Endothelial cell of umbilical vein (primary cell): ENCODE data around the gene JUND. TPM values are rescaled to one million over a fixed set of nuclear protein-coding genes. Genes with fewer than 3 reads are reported as not detected.

Source experiments
- BruUV-seq: library from RNA; stranded (reverse); fragments of 400-500 nt; replicated peaks from 2 replicates; lab custom pipeline; 2021; lab: Mats Ljungman, UMichigan
- CTCF ChIA-PET: fragments of 300-600, 350-600 bp; sonication (Branson Sonifier 250); formaldehyde crosslinking; loops from one replicate; lab custom pipeline; 2021; ENCODE audit warnings: antibody characterized with exemption, inconsistent platforms; lab: Charles Lee
- POLR2A ChIA-PET: fragments of 300-600, 350-600 bp; sonication (Branson Sonifier 250); formaldehyde crosslinking; loops from one replicate; lab custom pipeline; 2021; ENCODE audit warnings: antibody characterized with exemption, inconsistent platforms; lab: Charles Lee
- DNase-seq: peaks from one replicate; pipeline ENCODE4 v3.0.0-alpha.2; 2011; ENCODE audit warnings: low read depth, low spot score
- FAIRE-seq: peaks from 2 replicates; lab custom pipeline; 2011; peaks lifted over from hg19 to GRCh38; lab: Jason Lieb, UNC
- H2AFZ ChIP-seq: 2 replicates; pipeline ENCODE4 v1.6.0; 2012; ENCODE audit warnings: low read depth, low read length, control low read depth, inconsistent platforms
- H3K27ac ChIP-seq: 2 replicates; pipeline ENCODE4 v1.5.1; 2011; ENCODE audit warnings: low read depth, mild to moderate bottlenecking, control low read depth, low read length, moderate library complexity; ENCODE audit not compliant: insufficient read depth
- H3K27me3 ChIP-seq, 2 experiments: 2 replicates each; pipeline versions ENCODE4 v1.6.0 to v1.6.1; 2011; ENCODE audit warnings: low read length in 2 of 2, mixed read lengths in 1 of 2; ENCODE audit not compliant: control insufficient read depth in 2 of 2, insufficient read depth in 2 of 2
- H3K36me3 ChIP-seq, 2 experiments: 2 replicates in 1 of 2; 3 replicates in 1 of 2; pipeline ENCODE4 v1.5.1; 2011; ENCODE audit warnings: low read length in 2 of 2, mild to moderate bottlenecking in 1 of 2, moderate library complexity in 1 of 2; ENCODE audit not compliant: control insufficient read depth in 2 of 2, insufficient read depth in 2 of 2; ENCODE audit errors: extremely low read depth in 1 of 2
- H3K4me1 ChIP-seq: 3 replicates; pipeline ENCODE4 v1.5.1; 2011; ENCODE audit warnings: mild to moderate bottlenecking, low read length; ENCODE audit not compliant: control insufficient read depth, insufficient read depth; ENCODE audit errors: extremely low read depth
- H3K4me2 ChIP-seq: 2 replicates; pipeline ENCODE4 v1.6.1; 2011; ENCODE audit warnings: low read length, control low read depth, mixed read lengths; ENCODE audit not compliant: insufficient read depth
- H3K4me3 ChIP-seq, 3 experiments: fragments of 200-600 bp in 1 of 3; sonication (generic), shearing (Covaris generic) in 1 of 3; replicated peaks in 1 of 3; 2 replicates each; pipeline ENCODE4 v1.5.1; 2011 to 2016; ENCODE audit warnings: control low read depth in 3 of 3, low read length in 3 of 3, mild to moderate bottlenecking in 2 of 3, inconsistent platforms in 1 of 3, low read depth in 1 of 3, moderate library complexity in 1 of 3; ENCODE audit not compliant: insufficient read depth in 1 of 3
- H3K79me2 ChIP-seq: 2 replicates; pipeline ENCODE4 v1.6.0; 2012; ENCODE audit warnings: low read length, inconsistent platforms; ENCODE audit not compliant: control insufficient read depth, insufficient read depth
- H3K9ac ChIP-seq: replicated peaks from 2 replicates; pipeline ENCODE3; 2011; ENCODE audit warnings: low read length, control low read depth; ENCODE audit not compliant: insufficient read depth; ENCODE audit errors: extremely low read depth
- H3K9me1 ChIP-seq: replicated peaks from 3 replicates; pipeline ENCODE4 v1.6.0; 2011; ENCODE audit warnings: mild to moderate bottlenecking, low read length; ENCODE audit not compliant: control insufficient read depth, insufficient read depth; ENCODE audit errors: extremely low read depth
- H3K9me3 ChIP-seq: replicated peaks from 2 replicates; pipeline ENCODE4 v1.5.1; 2012; ENCODE audit warnings: low read length, inconsistent platforms; ENCODE audit not compliant: control insufficient read depth, insufficient read depth
- H4K20me1 ChIP-seq: replicated peaks from 2 replicates; pipeline ENCODE3; 2011; ENCODE audit warnings: mild to moderate bottlenecking, low read length; ENCODE audit not compliant: control insufficient read depth, insufficient read depth; ENCODE audit errors: extremely low read depth
- CTCF ChIP-seq, 2 donors: IDR thresholded peaks; 1 replicate in 1 of 2; 2 replicates in 1 of 2; pipeline ENCODE4 v1.5.1; 2011; ENCODE audit warnings: low read length in 2 of 2, mild to moderate bottlenecking in 2 of 2, moderate library complexity in 2 of 2, control low read depth in 1 of 2, inconsistent platforms in 1 of 2, low read depth in 1 of 2; ENCODE audit not compliant: insufficient read depth in 1 of 2; ENCODE audit errors: extremely low read depth in 1 of 2
- EZH2 ChIP-seq: IDR thresholded peaks from 2 replicates; pipeline ENCODE4 v1.6.1; 2012; ENCODE audit warnings: borderline replicate concordance, low read depth, mild to moderate bottlenecking, moderate library complexity, low read length, inconsistent platforms; ENCODE audit not compliant: severe bottlenecking
- FOS ChIP-seq: IDR thresholded peaks from 2 replicates; pipeline ENCODE4 v1.6.1; 2011; ENCODE audit warnings: mild to moderate bottlenecking, low read length, moderate library complexity, borderline replicate concordance; ENCODE audit not compliant: insufficient read depth
- GATA2 ChIP-seq: IDR thresholded peaks from 2 replicates; pipeline ENCODE4 v1.7.0; 2011; ENCODE audit warnings: low read depth, mild to moderate bottlenecking, moderate library complexity, mixed read lengths, low read length; ENCODE audit not compliant: insufficient read length, insufficient read depth
- JUN ChIP-seq: IDR thresholded peaks from 2 replicates; pipeline ENCODE4 v1.6.1; 2011; ENCODE audit warnings: borderline replicate concordance, low read depth; ENCODE audit not compliant: insufficient read length, insufficient read depth
- MYC ChIP-seq: IDR thresholded peaks from one replicate; pipeline ENCODE4 v1.6.1; 2011; ENCODE audit warnings: mild to moderate bottlenecking, low read depth, low read length
- POLR2A ChIP-seq: IDR thresholded peaks from 2 replicates; pipeline ENCODE4 v1.6.1; 2012; ENCODE audit warnings: low read depth, mild to moderate bottlenecking, control low read depth, low read length
- POLR2AphosphoS5 ChIP-seq: IDR thresholded peaks from 2 replicates; pipeline ENCODE4 v1.6.1; 2012; ENCODE audit warnings: low read depth, mild to moderate bottlenecking, control low read depth, low read length, moderate library complexity; ENCODE audit not compliant: insufficient read depth
- dilution Hi-C: fragments of 300-500 bp; cut with MboI; formaldehyde crosslinking; loops from one replicate; pipeline ENCODE4 v1.15.0; 2019; ENCODE audit warnings: low sequenced_read_pairs; ENCODE audit not compliant: extremely low pct_ligation_motif_present
- intact Hi-C: fragments of 100-400 bp; cut with micrococcal nuclease; formaldehyde crosslinking; loops from one replicate; pipeline ENCODE4 v1.10.0; 2022
- polyA plus RNA-seq, 4 experiments: library from polyadenylated mRNA; depleted of rRNA in 3 of 4; stranded (reverse) in 3 of 4; unstranded in 1 of 4; fragments of >200 nt; gene quantifications; 2 replicates each; pipeline versions ENCODE4 v1.2.1 to v1.2.3, GENCODE V29; 2011 to 2012; ENCODE audit warnings: missing spikeins in 1 of 4
- total RNA-seq: library from RNA; stranded (reverse); gene quantifications from 2 replicates; pipeline ENCODE4 v1.2.3, GENCODE V29; 2021
- TF ChIP-seq, protein P1 (sequence below): IDR thresholded peaks from 2 replicates; pipeline ENCODE4 v1.6.1; 2011; ENCODE audit not compliant: insufficient read depth, insufficient read length

Gene JUND
- total and polyA plus RNA-seq, 2 donors (not counting 3 experiments of a cell fraction or from before 2014, with no cell fraction given) = 91.4 to 130 TPM

DNA sequence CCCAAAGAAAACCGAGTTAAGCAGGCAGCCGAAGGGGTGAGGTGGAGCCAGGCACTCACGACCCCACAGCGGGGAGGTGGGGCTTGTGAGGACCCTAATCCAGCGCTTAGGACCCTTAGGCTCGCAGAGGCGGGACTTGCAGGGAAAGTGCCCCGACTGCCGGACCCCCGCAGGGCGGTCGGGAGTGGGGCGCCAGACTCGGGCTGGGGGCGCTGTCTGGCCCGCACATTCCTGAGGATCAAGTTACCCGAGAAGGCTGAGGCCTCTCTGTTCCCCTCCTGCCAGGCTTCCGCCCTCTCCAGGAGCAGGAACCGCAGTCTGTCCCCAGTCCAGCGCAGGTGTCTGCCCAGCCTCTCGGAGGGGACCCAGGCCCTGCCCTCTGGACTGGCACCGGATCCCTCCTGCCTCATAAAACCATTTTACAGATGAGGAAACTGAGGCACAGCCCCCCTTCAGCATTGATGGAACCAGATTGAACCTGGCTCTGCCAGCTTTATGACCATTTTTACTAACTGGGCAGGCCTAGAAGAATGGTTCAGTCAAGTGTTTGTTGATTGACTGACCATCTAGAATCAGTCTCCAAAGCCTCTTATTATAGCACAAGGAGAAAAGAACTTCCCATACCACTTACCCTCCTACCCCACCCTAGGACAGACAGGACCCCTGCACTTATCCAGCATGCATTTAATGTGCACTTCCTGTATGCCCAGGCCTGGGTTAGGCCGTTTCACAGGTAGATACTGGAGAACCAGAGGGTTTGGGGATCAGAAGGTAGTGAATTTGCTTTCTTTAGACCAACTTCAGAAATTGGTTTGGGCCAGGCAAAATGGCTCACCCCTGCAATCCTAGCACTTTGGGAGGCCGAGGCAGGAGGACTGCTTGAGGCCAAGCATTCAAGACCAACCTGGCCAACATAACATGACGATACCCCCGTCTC lies 6.7 kb upstream of the JUND start:
- Histone ChIP-seq H3K9me1 (no peaks in the 10 kb centered on the region), H3K9ac (no peak overlapping the region), H3K36me3 (no peaks in the 10 kb centered on the region), H3K9me3 (no peaks in the 10 kb centered on the region), H3K4me2 (no peak overlapping the region), H3K27ac (no peak overlapping the region), H3K4me1 (peaks cover 13% of the 10 kb centered on the region), H4K20me1 (no peaks in the 10 kb centered on the region), H3K79me2 (no peaks in the 10 kb centered on the region), H2AFZ (no peak overlapping the region), H3K27me3 (no peaks in the 10 kb centered on the region), H3K4me3 (no peak overlapping the region)
- FAIRE-seq = no peak
- intact Hi-C loops (no loop called here), dilution Hi-C loops (no loop called here)
- ChIA-PET CTCF (interaction anchor here (0.6 to 1.6 kb wide), 3 partner anchors 8 to 89 kb away, joined by 3 to 11 read pairs (median 4); no protein-coding TSS in a partner anchor), POLR2A (no interaction called here)
- BruUV-seq = no TSS peak
- TF ChIP-seq, protein P1, sequence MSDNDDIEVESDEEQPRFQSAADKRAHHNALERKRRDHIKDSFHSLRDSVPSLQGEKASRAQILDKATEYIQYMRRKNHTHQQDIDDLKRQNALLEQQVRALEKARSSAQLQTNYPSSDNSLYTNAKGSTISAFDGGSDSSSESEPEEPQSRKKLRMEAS = no peak
- TF ChIP-seq GATA2 = no peak
- TF ChIP-seq MYC = no peak
- no peak for TF ChIP-seq EZH2
- TF ChIP-seq JUN = no peak
- no peak for TF ChIP-seq POLR2AphosphoS5
- TF ChIP-seq POLR2A = no peak
- no peak for TF ChIP-seq FOS
- no peak for TF ChIP-seq CTCF (IDR thresholded peaks at IDR 0.05; ENCODE audit: extremely low read depth in 1 of 2, insufficient read depth in 1 of 2, low read depth in 1 of 2, low read length in 2 of 2)
- no peak for DNase-seq
